GM18499 (cell line): Measurements from ENCODE around the gene TNS3.

Experiments used
- ATAC-seq: cut with Tn5 transposase; IDR thresholded peaks from one replicate; pipeline ENCODE4 v1.9.1; 2021; ENCODE audit warnings: moderate number of reproducible peaks; ENCODE audit not compliant: insufficient read depth, unreplicated experiment

TNS3 gene

GRCh38 chr7:47415318-47416212 is 166.3 kb downstream of the TNS3 start:
- ATAC-seq, result no peak

GRCh38 chr7:47414342-47415317 is 167.3 kb downstream of the TNS3 start:
- no peak for ATAC-seq

GRCh38 chr7:47413526-47414341 is 168.2 kb downstream of the TNS3 start:
- no peak for ATAC-seq

- no peak for ATAC-seq
Measured at GRCh38 chr7:47411901-47412300, 170.0 kb downstream of the TNS3 start.

- no peak for ATAC-seq
Measured at GRCh38 chr7:47411281-47411869, 170.5 kb downstream of the TNS3 start.

- ATAC-seq, result no peak
Measured at GRCh38 chr7:47408675-47409074, 173.2 kb downstream of the TNS3 start.

GRCh38 chr7:47407821-47408674 is 173.9 kb downstream of the TNS3 start:
- ATAC-seq, result no peak

- ATAC-seq, result no peak
Measured at GRCh38 chr7:47407136-47407535, 174.8 kb downstream of the TNS3 start.

GRCh38 chr7:47406801-47407129 is 175.1 kb downstream of the TNS3 start:
- ATAC-seq, result no peak

- no peak for ATAC-seq
Measured at GRCh38 chr7:47405921-47406800, 175.8 kb downstream of the TNS3 start.

GRCh38 chr7:47405286-47405904 is 176.5 kb downstream of the TNS3 start:
- ATAC-seq, result no peak

- no peak for ATAC-seq
Measured at GRCh38 chr7:47404010-47404409, 177.9 kb downstream of the TNS3 start.

GRCh38 chr7:47402941-47403866 is 178.7 kb downstream of the TNS3 start:
- no peak for ATAC-seq

GRCh38 chr7:47401611-47402570 is 180.0 kb downstream of the TNS3 start:
- no peak for ATAC-seq

GRCh38 chr7:47400741-47401206 is 181.1 kb downstream of the TNS3 start:
- no peak for ATAC-seq
